ENCODE measurements around the gene SLC7A6.

DNA sequence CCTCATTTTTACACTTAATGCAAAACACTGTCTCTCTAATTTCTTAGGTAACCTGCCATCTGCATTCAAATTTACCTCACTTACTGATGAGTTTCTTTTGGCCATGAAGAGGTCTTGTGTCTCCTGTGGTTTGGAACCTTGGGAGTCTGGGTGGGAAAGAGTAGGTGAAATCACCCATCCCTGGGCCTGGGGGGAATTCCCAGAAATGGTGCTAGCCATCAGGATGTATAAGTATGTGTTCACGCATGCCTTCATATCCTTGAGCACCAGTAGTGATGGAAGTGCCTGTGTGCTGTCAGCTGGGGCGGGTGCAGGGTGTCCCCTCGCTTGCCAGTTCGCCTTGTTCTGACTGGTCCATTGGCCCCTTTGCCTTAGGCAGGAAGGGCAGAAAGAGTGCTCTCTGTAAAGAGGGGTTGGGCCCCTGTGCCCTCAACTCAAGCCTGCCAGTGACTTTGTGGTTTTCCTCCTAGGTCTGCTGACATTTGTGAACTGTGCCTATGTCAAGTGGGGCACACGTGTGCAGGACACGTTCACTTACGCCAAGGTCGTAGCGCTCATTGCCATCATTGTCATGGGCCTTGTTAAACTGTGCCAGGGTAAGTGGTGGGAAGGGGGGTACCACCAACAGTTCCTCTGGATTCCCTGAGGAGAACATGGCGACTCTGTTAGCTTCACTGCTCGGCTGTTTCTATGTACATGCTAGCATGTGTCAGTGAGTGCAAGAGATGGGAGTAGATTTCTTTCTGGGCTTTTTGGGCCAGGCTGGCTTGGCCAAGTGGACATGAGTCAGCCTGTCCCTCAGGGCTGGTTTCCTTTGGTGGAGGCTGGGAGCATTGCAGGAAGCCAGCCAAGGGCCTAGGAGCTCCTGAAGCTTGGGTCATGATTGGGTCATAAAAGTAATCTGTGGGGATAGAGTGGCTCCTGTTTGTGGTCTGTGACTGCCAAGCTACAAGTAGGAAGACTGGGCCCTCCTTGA lies 23.2 kb downstream of the SLC7A6 start:
- TF ChIP-seq, protein P1, sequence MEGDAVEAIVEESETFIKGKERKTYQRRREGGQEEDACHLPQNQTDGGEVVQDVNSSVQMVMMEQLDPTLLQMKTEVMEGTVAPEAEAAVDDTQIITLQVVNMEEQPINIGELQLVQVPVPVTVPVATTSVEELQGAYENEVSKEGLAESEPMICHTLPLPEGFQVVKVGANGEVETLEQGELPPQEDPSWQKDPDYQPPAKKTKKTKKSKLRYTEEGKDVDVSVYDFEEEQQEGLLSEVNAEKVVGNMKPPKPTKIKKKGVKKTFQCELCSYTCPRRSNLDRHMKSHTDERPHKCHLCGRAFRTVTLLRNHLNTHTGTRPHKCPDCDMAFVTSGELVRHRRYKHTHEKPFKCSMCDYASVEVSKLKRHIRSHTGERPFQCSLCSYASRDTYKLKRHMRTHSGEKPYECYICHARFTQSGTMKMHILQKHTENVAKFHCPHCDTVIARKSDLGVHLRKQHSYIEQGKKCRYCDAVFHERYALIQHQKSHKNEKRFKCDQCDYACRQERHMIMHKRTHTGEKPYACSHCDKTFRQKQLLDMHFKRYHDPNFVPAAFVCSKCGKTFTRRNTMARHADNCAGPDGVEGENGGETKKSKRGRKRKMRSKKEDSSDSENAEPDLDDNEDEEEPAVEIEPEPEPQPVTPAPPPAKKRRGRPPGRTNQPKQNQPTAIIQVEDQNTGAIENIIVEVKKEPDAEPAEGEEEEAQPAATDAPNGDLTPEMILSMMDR (IDR thresholded peaks at IDR 0.05; ENCODE audit: poor library complexity), result no peak
- TF ChIP-seq EZH2phosphoT487 (IDR thresholded peaks at IDR 0.05; ENCODE audit: low read depth, severe bottlenecking, unreplicated experiment), result no peak
